ENCODE results near the gene PACRG.

The PACRG gene

DNA sequence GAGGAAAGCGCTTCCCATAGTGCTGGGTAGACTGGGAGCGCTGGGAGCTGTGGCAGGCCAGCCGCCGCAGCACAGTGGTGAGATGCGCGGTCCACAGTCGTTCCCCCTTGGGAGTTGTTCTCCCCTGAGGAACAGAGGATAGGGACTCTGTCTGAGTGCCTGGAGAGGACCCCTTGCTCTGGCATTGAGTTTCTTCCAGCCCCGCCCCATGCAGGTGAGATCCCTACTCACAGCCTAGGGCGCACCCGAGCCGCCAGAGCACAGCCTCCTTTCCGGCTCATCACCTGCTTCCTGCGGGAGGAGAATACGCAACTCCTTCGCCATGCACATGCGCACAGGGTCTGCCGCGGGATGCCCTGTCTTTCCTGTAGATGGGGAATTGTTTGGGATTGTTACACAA is 140.6 kb downstream of the PACRG start:
- no peak for DNase-seq (ENCODE audit: low read depth)

DNA sequence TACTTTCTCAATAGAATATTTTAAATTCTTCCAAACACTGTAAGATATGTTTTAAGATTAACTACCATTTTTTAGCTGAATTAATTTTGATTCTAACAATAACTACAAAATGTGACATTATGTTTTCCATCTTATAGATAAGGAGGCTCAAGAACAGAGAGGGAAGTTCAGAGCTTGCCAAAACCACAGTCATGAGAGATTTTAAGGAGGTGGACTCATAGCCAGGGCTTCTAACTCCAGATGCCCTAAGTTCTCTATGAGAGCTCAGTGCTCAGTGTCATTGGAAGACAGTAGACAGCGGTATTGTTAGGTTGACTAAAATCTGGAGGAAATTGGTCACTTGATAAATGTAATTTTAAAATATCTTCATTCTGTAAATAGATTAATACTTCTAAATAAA is 144.2 kb downstream of the PACRG start:
- no peak for DNase-seq (ENCODE audit: low read depth)

DNA sequence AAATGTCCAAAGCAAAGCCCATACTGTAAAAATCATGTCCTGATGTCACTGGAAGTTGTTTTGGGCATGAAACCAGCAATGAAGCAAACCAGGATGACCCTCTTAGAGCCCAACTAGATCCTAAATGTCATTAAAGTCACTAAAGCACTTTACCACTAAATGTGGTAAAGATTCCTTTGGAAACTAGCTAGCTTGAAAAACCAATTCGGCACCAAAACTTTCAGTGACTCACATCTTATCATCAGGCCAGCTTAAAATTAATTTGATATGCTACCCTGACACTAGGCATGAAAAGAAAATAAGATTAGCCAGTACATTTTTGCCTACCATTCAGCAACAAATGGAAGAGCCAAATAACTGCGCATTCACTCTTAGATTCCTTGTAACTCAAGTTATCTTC is 145.8 kb downstream of the PACRG start:
- no peak for DNase-seq (ENCODE audit: low read depth)

DNA sequence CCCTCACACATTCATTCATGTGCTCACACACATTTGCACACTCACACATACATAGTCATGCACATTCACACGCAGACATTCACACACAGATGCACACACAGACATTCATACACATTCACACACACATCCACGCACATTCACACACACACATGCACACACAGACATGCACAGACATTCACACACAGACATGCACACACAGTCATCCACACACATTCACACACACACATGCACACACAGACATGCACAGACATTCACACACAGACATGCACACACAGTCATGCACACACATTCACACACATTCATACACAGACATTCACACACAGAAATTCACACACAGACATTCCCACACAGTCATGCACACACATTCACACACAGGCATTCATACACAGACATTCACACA is 147.3 kb downstream of the PACRG start:
- no peak for DNase-seq (ENCODE audit: low read depth)

DNA sequence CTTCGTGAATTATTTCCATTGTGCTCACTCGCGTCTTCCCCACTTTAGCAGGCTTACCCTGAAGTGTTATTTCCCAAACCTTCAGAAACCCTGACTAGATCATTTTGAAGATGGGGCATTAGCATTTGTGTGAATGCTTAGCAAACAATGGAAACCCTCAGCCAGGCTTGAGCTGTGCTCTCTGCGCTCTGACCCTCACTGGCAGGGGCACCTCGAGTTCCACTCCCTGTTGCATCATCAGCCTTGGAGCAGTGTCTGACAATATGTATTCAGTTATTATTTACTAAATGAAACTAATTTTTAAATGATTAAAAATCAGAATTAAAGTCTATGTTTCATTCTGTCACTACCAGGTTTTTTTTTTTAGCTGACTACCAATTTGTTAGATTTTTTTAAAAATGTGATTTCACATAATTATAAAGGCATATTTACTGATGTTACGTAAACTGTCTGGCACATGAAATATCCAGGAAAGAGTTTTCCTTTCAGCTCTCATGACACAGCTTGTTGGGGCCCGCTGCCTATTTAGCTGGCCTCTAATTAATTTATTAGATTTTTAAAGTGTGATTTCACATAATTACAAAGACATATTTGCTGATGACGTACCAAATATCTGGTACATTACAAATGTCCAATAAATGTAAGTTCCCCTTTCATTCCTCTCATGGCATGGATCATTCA is 155.2 kb downstream of the PACRG start:
- no peak for DNase-seq (ENCODE audit: low read depth)

DNA sequence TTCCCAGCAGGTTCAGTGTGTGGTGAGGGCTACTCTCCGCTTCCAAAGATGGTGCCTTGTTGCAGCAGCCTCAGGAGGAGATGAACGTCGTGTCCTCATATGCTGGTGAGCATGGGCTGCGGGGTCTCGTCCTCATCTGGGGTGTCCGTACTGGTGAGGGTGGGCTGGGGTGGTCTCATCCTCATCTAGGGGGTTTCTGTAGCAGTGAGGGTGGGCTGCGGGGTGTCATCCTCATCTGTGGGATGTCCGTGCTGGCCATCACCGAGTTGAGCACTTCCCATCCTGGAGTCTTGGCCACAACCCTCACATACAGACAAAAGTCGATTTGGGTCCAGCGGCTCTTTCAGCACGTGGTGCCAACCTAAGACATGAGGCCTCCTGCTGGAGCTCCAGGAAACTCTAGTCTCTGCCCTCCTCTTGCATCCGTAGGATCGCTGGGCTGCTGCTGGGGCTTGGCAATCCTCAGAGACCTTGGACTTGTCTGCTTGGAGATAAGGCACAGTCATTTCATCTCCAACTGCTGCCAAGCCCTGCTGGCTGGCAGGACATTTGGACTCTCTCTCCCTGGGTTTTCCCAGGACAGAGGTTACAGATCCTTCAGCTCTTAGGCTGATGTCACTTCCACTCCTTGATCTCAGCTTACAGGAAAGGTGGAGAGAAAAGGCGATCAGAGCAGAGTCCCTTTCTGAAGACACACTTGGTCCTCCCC is 160.4 kb downstream of the PACRG start:
- no peak for DNase-seq (ENCODE audit: low read depth)

DNA sequence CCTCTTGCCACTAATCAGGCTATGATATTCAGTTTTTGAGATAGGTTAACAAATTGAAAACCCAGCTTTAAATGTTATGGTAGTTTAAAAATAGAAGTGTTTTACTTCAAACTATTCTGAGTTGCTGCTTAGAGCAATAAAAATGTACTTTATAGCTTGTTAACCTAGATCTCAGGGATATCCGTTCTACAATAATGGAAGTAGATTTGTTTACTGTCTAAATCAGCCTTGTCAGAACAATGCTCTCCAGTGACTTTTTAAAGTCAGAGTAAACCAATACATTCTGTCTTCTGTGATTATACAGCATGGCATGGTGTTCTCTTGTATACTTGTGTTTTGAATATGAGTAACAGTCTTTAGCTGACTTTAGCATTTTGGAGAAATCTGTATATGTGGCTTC is 161.5 kb downstream of the PACRG start:
- DNase-seq (ENCODE audit: low read depth): no peak

DNA sequence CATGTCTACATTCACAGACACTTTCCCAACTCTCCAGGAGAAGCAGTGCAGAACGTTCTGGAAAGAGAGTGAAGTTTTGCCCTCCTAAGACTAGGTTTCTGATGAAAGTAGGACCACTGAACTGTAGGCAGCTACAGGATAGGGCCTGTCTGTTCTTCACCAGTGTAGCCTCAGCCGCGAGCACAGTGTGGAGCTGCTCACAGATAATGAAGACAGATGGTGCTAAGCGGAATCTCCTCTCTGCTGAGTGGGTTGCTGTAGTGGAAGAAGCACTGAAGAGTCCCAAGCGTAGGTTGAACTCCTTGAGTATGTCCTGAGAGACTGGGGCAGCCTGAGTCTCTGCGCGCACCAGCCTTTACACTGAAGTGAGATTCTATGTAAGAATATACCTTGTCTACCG is 170.2 kb downstream of the PACRG start:
- DNase-seq (ENCODE audit: low read depth): no peak

DNA sequence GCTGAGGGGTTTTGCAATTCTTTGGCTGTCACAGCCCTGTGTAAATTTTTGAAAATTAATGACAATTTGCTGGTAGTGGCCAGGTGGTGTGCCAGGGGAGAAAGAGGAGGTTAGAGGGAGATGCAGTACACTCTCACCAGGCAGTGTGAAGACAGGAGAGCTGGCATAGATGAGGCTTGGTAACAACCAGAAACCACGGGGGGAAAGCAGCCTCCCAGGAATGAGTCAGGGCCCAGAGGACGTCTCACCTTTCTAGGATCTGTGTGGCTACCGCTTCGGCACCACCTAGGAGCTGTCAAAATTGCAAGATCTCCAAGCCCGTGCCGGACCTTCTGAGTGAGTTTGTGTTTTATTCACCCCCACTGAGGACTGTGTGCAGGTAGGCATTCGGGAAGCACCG is 171.4 kb downstream of the PACRG start:
- DNase-seq (ENCODE audit: low read depth): no peak

DNA sequence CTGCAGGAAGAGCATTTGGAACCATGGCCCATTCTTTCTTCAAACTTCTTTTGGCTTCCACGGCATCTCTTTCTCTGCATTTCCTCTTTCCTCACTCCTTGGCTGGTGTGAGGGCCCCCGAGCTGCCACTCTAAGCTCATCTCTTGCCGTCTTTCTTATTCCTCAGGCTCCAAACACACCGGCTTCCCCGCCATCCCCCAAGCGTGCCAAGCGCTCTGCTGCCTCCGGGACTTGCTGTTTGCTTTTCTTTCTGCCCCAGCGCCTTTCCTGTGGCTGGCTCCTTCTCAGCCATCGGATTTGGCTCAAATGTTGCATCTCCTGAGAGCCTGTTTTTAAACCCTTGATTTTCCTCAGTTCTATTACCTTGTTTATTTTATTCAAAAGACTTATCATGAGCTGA is 172.7 kb downstream of the PACRG start:
- no peak for DNase-seq (ENCODE audit: low read depth)

DNA sequence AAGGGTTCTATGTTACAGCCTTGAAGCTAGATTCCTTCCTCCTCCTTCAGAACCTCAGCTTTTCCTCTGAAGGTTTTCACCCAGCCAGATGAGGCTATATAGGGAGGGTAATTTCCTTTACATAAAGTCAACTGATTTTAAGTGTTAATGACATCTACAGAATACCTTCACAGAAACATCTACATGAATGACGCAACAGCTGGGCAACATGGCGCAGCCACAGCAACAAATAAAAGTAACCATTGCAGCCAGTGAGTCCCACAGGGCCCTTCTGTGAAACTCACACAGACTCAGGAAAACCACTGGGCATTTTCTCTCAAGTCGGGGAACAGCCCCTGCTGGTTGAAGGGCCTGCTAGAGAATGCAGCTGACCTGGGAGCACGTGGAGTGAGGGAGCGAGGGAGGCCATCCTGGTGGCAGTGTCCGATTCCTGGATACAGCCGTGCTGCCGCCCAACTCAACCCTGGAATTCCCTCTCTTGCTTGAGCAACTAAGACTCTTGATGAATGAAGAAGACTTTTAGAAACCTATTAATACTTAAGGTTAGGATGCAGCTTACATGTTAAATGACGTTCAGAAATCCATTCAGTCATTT is 176.4 kb downstream of the PACRG start:
- DNase-seq (ENCODE audit: low read depth): no peak

DNA sequence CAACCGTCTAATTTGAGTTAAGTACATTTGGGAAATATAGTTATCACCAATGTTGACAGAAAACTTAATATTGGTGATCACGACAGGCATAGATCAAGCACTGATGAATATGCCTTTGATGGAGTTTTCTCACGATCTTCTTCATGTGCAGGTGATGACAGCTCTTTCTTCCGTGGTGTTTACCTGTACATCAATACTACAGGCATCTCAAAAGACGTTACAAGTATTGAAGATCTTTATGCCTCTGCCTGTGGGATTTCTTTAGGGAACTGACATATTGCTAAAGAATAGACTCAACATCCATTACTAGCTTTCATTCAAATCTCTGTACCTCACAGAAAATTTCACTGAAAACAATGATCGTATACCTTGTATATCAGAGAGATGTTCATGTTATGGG is 178.7 kb downstream of the PACRG start:
- DNase-seq (ENCODE audit: low read depth): no peak

DNA sequence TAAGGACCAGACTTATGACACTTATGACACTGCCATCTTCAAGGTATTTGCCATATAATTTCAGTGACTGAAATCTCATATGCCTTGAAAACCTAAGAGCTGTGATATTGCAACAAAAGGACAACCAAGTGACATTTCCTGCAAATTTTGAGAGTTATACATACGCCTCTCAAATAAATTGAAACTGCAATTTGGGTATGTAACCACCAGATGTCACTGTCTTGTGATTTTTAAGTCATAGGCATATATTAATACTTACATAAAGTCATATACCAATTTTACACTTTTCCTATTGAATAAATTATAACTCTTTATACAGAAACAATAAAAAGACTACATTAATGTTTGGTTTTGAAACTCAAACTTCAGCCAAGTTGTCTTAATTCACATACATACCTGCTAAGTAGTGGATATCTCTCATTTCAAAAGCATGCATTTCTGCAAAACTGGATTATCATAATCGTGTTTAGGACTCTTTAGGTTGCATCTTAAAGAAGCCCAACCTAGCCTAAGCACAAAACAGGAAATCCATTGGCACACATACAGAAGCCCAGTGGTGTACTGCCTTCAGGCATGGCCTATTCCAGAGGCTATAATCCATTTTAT is 180.2 kb downstream of the PACRG start:
- DNase-seq (ENCODE audit: low read depth): no peak

DNA sequence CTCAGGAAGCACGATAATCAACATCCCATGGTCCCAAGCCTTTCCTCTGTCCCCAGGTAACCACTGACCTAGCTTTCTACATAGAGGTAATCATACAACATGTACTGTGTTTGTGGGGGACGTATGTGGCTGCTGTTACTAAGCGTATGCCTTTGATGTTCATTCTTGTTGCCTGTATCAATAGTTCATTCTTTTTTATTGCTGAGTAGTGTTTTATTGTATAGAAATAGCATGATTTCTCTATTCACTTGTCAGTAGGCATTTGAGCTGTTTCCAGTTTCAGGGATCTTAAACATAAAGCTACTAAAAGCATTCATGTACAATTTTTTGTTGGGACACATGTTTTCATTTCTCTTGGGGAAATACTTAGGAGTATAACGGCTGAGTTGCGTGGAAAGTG is 185.4 kb downstream of the PACRG start:
- DNase-seq (ENCODE audit: low read depth): no peak

DNA sequence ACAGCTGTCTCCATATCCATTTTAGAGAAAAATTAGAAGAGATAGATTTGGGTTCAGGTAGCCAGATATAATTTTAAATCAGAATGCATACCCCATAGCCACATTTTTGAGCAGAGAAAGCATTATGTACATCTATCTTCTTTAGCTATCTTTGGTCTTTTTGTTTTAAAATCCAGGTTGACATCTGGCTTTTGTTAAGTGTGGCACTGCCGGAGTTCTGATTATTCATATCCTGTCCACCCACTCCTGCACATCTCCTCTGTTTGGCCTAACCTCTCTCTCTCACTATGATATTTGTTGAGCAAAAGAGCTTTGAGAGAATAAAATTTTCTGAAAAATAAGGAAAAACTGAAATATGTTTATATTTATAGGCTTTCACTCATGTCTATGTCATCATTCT is 189.7 kb downstream of the PACRG start:
- DNase-seq (ENCODE audit: low read depth): no peak

DNA sequence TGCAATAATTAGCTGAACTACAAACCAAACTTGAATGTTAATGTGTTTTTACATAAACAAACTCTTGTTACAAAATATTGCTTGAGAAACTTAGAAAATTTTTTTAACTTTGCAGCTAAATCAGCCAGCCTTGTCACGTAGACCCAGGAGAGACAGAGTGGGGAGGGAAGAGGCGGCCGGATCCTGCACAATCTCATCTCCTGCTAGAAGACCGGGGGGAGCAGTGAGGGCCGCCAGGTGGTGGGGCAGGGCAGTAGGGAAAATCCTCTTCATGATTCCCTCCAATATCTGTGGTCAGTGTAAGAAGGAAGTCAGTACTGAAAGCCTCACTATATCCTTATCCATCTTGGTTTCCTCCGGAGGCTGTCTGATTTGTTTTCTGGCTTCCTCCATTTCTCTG is 193.3 kb downstream of the PACRG start:
- DNase-seq (ENCODE audit: low read depth): no peak

DNA sequence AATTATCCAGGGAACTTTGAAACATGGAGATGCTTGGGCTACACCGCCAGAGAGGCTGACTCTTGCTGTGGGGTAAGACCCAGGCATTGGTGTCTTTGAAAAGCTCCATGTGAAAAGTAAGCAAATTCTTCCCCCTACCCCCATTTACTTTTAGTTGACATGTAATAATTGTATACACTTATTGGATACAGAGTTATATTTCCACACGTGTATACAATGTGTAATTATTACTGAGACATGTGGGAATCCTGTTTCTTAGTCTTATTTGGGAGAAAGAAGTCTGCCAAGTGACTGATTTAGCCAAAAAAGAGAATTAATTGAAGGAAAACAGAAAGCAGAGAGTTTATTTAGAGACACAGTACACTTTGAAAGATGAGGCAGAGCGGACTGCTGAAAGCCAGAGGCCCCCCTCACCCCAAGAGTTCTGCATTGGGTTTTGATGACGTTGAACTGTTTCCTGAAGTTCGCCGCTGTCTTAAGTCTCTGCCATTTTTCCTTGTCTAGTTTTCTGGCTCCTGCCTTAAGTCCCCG is 193.8 kb downstream of the PACRG start:
- no peak for DNase-seq (ENCODE audit: low read depth)

DNA sequence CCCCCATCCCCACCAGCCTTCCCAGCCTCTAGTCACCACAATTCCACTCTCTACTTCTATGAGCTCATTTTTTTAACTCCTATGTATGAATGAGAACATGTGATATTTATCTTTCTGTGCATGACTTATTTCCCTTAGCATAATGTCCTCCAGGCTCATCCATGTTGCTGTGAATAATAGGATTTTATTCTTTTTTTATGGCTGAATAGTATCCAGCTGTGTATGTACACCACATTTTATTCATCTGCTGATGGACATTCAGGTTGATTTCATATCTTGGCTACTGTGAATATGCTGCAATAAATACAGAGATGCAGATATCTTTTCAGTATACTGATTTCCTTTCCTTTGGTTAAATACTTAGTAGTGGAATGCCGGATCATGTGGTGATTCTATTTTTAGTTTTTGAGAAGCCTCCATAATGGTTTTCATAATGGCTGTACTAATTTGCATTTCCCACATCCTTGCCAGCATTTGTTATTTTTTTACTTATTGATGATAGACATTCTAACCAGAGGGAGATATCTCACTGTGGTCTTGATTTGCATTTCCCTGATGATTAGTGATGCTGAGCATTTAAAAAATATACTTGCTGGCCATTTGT is 194.9 kb downstream of the PACRG start:
- DNase-seq (ENCODE audit: low read depth): no peak

DNA sequence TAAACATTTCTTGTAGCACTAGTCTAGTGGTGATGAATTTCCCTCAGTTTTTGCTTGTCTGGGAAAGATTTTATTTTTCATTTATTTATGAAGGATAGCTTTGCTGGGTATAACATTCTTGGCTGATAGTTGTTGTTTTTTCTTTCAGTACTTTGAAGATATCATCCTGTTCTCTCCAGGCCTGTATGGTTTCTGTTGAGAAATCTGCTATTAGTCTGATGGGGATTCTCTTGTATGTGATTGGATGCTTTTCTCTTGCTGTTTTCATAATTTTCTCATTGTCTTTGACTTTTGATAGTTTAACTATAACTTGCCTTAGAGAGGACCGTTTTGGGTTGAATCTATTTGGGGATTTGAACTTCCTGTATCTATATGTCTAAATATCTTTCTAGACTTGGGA is 207.1 kb downstream of the PACRG start:
- no peak for DNase-seq (ENCODE audit: low read depth)

DNA sequence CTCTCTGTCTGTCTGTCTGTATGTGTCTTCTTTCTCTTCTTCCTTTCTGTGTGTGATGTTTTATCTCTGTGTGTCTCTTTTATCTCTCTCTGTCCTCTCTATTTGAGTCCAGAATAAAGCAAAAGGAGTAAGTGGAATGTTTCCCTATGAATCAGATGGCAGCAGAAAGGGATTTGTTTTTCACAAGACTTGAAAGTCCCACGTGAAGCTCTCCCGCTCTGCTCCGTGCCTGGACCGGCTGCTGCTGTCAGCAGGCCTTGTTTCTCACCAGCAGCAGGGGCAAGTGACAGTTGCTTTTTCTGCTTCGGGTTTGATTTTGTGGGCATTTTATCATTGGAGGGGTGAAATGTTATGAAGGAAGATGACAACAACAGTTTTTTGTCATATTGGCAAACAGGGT is 212.7 kb downstream of the PACRG start:
- no peak for DNase-seq (ENCODE audit: low read depth)

DNA sequence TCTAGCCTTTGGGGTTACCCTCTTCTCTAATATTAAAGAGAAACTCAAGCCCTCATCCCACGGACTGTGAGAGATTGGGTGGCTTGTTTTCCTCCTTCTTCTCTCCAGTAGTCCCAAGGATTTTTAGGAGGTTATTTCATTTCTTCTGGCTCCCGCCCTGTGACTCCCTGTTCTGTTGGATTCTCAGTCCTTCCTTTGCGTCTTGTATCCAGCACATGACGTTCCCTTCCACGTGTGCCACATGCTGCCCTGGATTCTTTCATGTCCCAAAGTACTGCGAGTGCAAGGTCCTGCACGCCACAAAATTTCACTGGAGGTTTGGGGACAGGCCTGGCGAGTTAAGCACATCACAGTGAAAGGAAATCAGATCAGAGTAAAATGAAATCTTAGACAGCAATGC is 213.4 kb downstream of the PACRG start:
- no peak for DNase-seq (ENCODE audit: low read depth)

DNA sequence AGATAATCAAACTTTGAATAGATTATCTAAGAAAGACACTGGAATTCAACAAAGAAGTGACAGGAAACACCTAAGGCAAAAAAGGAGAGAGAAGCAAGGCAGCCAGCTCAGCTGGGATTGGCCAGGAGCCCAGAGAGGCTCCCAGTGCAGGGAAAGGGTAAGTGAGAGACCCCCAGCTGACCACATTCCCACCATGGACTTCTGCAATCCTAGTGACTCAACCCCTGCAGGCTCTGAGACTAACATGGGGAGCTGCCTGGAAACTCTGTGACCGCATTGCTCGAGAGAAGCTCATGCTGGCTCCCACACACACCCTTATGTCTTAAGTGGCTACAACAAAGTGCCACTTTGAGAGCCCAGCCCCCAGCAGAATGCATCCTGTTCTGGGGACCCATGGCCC is 215.1 kb downstream of the PACRG start:
- DNase-seq (ENCODE audit: low read depth): no peak

DNA sequence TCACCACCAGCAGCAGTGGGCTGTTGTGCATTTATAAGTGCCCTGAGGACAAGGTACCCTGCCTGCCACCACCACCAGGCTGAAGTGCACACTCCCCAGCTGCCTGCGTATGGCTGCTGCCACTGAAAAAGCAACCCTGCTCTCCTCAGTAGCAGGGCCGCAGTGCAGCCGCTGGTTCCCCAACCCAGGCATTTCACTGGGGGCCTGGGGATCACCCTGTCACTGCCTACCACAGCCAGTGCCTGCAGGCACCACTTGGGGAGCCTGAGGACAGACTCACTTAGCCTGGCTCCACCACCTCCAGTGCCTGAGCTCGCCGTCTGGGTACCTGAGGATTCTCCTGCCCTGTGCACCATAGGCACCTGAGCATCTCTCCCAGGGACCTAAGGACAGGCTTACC is 215.6 kb downstream of the PACRG start:
- DNase-seq (ENCODE audit: low read depth): no peak

Data from stimulated activated CD8-positive, alpha-beta memory T cell treated with anti-CD3 and anti-CD28 coated beads, Interleukin-12 subunit alpha, Interleukin-12 subunit beta, amount 100 ng/mL, for 4 hours (primary cell).